Activated CD8-positive, alpha-beta T cell treated with anti-CD3 and anti-CD28 coated beads, Interleukin-2, amount 10 ng/mL, durations not matched to agents 7 days and 5 days (primary cell): ENCODE measurements around the gene KLF2. TPM values are rescaled to one million over a fixed set of nuclear protein-coding genes. Genes with fewer than 3 reads are reported as not detected.

Experiments
- ATAC-seq: fragments of 150-1000 bp; cut with Tn5 transposase; one replicate; pipeline ENCODE4 v1.10.0; 2021; ENCODE audit warnings: moderate library complexity
- CTCF ChIA-PET: fragments of 350-600 bp; sonication (Branson Sonifier 250); formaldehyde crosslinking; loops from one replicate; lab custom pipeline; 2021; ENCODE audit warnings: antibody characterized with exemption; lab: Charles Lee
- POLR2A ChIA-PET: fragments of 350-600 bp; sonication (Branson Sonifier 250); formaldehyde crosslinking; loops from one replicate; lab custom pipeline; 2021; ENCODE audit warnings: antibody characterized with exemption; lab: Charles Lee
- DNase-seq: peaks from one replicate; pipeline ENCODE4 v3.0.0-alpha.2; 2020
- H3K27ac Mint-ChIP-seq: one replicate; pipeline ENCODE4 v1.8.0; 2021; ENCODE audit warnings: mild to moderate bottlenecking, mixed read lengths
- H3K27me3 Mint-ChIP-seq: one replicate; pipeline ENCODE4 v1.8.0; 2021; ENCODE audit warnings: low read depth, mixed read lengths
- H3K36me3 Mint-ChIP-seq: one replicate; pipeline ENCODE4 v1.8.0; 2021; ENCODE audit warnings: low read depth, mixed read lengths
- H3K4me1 Mint-ChIP-seq: one replicate; pipeline ENCODE4 v1.8.0; 2021; ENCODE audit warnings: low read depth, mixed read lengths
- H3K4me3 Mint-ChIP-seq: one replicate; pipeline ENCODE4 v1.8.0; 2021; ENCODE audit warnings: mild to moderate bottlenecking, mixed read lengths
- H3K9me3 Mint-ChIP-seq: one replicate; pipeline ENCODE4 v1.8.0; 2022; ENCODE audit warnings: mixed read lengths; ENCODE audit not compliant: insufficient read depth
- total RNA-seq, 2 experiments: library from RNA; stranded (reverse); gene quantifications; one replicate each; pipeline ENCODE4 v1.2.3, GENCODE V29; 2021

The KLF2 gene
- total RNA-seq, 2 experiments from 2014 or later = 96.0 to 100 TPM

DNA sequence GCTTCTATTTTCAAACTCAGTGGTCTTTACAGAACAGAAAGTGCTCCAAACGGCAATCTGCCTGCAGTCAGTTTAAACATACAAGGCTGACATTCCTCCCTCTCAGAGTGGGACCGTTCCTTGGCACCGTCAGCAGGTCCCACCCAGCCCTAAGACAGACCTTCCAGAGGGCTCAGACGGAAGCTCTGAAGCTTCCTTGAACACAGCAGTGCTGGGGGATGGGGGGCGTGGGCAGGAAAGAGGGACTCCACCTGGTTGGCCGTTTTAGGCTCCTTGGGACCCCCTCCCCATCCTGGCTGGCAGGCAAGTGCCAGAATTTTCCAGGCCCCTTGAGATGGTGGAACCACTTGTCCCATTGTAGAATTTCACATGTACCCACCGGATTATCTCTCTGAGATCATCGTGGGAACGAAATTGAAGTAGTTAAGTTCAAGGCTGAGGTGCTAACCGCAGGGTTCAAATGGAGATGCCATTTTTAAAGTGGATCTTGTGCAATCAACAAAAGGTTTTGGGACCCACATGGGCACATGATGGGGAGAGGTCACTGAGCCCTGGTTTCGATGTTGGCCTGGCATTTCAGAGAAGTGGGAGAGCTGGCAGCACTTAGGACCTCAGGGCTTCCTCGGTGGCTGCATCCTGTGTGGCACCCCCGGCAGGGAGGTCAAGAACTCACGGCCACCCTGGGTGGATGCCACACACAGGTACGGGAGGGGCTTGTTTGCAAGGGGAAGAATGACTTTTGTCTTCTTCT, 46.2 kb downstream of the KLF2 start:
- ChIA-PET CTCF (interaction anchor here (0.6 to 4.6 kb wide), 13 partner anchors 9 to 126 kb away, joined by 3 to 48 read pairs (median 13); no protein-coding TSS in a partner anchor), POLR2A (interaction anchor here (0.6 to 22.4 kb wide), 19 partner anchors 9 to 227 kb away, joined by 3 to 556 read pairs (median 4); partner anchors contain the start of genes FAM32A, HSH2D and KLF2)
- Mint-ChIP-seq H3K4me3 (no peak overlapping the region), H3K36me3 (peaks cover 42% of the 10 kb centered on the region), H3K27ac (no peak overlapping the region), H3K27me3 (peaks cover 5% of the 10 kb centered on the region), H3K9me3 (no peaks in the 10 kb centered on the region), H3K4me1 (peaks cover 40% of the 10 kb centered on the region)
- peak; percentile 2 for ATAC-seq
- DNase-seq = peak; percentile 63

DNA sequence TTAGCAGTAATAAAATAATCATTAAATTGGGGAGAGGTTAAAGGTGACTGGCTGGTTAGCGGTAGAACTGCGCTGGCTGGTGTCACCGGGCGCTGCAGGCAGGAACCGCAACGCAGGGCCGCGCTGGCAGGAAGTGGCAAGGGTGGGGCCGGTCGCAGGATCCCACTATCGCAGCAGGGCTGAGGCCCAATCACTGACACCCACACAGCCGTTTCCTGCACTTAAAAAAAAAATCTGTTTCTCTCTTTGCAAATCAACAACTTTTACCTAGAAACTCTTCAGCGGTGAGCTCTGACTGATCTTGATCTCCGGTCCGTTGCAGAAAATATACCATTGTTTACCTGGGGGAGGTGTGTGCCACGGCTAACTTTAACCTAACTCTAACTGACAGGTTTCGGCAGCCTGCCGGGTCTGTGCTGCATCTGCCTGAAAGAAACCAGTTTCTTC, 46.9 kb downstream of the KLF2 start:
- DNase-seq (peak; percentile 96), ATAC-seq (peak; percentile 70)
- Mint-ChIP-seq H3K36me3 (peaks cover 48% of the 10 kb centered on the region), H3K9me3 (no peaks in the 10 kb centered on the region), H3K27me3 (peaks cover 3% of the 10 kb centered on the region), H3K4me1 (peaks cover 40% of the 10 kb centered on the region), H3K4me3 (no peak overlapping the region), H3K27ac (no peak overlapping the region)
- ChIA-PET POLR2A (interaction anchor here (0.6 to 22.4 kb wide), 20 partner anchors 11 to 370 kb away, joined by 3 to 556 read pairs (median 4); partner anchors contain the start of genes AP1M1, FAM32A, HSH2D and KLF2), CTCF (interaction anchor here (0.6 to 4.6 kb wide), 11 partner anchors 9 to 126 kb away, joined by 3 to 48 read pairs (median 13); no protein-coding TSS in a partner anchor)

DNA sequence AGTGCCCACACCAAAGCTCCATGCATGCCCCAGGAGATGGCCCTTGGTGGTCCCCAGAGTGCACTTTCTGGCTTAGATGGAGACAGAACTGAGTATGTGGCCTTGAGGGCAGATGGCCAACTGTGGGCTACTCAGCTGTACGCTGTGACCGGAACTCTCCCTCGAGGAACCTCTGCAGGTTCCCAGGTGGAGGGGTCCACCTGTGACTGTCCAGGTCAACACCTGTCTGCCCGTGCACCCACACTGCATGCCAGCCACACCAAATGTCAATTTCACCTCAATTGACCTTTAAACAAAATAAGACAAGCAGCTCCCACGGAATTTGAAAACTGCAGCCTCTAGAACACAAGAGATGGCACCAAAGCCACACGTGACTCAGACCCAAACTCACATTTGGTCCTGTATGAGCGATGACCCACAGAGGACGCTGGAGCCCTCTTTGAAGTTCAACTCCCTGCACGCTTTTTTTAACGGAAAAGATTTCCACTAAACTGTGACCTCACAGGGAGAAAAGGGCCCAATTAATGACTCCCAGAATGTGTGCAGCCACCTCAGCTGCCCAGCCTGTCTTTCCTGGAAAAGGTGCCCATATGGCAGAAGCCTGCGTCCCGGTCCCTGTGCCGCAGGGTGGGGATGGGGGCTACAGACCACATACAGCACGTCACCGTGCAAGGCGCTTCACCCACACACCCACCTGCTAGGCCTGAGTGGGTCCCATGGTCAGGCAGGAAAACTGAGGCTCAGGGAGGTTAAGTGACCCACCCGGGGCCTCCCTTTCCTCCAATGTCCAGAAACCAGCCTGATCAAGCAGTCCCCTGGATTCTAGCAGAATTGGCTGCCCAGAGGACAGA, 47.7 kb downstream of the KLF2 start:
- Mint-ChIP-seq H3K4me1 (peaks cover 39% of the 10 kb centered on the region), H3K27ac (no peak overlapping the region), H3K36me3 (peaks cover 50% of the 10 kb centered on the region), H3K9me3 (no peaks in the 10 kb centered on the region), H3K4me3 (no peak overlapping the region), H3K27me3 (peaks cover 3% of the 10 kb centered on the region)
- ATAC-seq (peak; percentile 2), DNase-seq (peak; percentile 33)
- ChIA-PET CTCF (interaction anchor here (0.7 to 4.6 kb wide), 10 partner anchors 8 to 125 kb away, joined by 3 to 48 read pairs (median 14); no protein-coding TSS in a partner anchor), POLR2A (interaction anchor here (0.6 to 22.4 kb wide), 19 partner anchors 10 to 371 kb away, joined by 3 to 556 read pairs (median 4); partner anchors contain the start of genes AP1M1, FAM32A and KLF2)

DNA sequence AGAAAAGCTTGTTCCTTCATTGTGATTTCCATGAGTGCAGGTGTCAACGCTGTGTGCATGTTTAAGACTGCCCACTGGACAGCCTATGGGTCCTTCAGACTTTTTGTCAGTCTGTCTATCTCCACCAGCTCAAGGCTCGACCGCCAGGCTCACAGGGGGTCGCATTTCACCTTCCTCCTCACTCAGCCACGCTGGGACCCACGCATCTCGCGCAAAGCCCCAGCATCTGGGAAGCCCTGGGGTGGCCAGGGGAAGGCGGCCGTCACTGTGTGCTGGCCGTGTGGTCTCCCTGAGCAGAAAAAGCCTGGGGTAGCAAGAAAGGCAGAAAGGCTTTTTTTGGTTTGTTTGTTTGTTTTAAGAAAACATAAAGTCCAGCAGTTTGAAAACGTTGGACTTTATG, 48.5 kb downstream of the KLF2 start:
- Mint-ChIP-seq H3K9me3 (no peaks in the 10 kb centered on the region), H3K4me3 (no peak overlapping the region), H3K27ac (no peak overlapping the region), H3K36me3 (peaks cover 56% of the 10 kb centered on the region), H3K27me3 (peaks cover 3% of the 10 kb centered on the region), H3K4me1 (peaks cover 46% of the 10 kb centered on the region)
- CTCF ChIA-PET = interaction anchor here (1.6 to 4.6 kb wide), 3 partner anchors 9 to 42 kb away, joined by 8 to 48 read pairs (median 18); no protein-coding TSS in a partner anchor
- ATAC-seq = no peak
- DNase-seq = no peak
- POLR2A ChIA-PET = interaction anchor here (0.7 to 22.4 kb wide), 5 partner anchors 10 to 657 kb away, joined by 3 to 556 read pairs (median 19); partner anchors contain the start of gene KLF2

DNA sequence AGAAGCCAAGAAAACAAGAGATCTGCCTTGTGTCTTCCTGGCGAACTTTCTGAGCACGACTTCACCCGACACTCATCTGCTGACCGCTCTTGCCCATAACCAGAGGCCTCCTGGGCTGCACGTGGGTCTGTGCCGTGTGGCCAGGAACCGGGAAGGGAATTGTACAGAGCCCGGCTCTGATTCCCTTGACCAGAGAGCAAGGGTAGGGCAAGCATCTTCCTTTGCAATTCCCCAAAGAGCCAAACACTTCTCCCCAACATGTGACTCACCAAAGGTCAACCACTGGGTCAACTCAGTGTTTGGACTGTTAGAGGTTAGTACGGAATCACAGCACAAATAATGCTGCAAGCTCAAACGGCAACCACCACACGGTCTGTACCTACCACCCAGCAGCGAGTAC, 48.9 kb downstream of the KLF2 start:
- peak overlapping the region; percentile 49 for H3K4me3 Mint-ChIP-seq
- H3K27me3 Mint-ChIP-seq = peaks cover 3% of the 10 kb centered on the region
- DNase-seq (no peak), ATAC-seq (no peak)
- ChIA-PET POLR2A (interaction anchor here (0.7 to 22.4 kb wide), 4 partner anchors 9 to 657 kb away, joined by 3 to 556 read pairs (median 10); partner anchors contain the start of gene KLF2), CTCF (interaction anchor here (0.8 to 4.6 kb wide), 6 partner anchors 9 to 130 kb away, joined by 3 to 48 read pairs (median 6); no protein-coding TSS in a partner anchor)
- peaks cover 49% of the 10 kb centered on the region for H3K4me1 Mint-ChIP-seq
- H3K9me3 Mint-ChIP-seq = no peaks in the 10 kb centered on the region
- H3K36me3 Mint-ChIP-seq = peaks cover 56% of the 10 kb centered on the region
- peak overlapping the region; percentile 82 for H3K27ac Mint-ChIP-seq

DNA sequence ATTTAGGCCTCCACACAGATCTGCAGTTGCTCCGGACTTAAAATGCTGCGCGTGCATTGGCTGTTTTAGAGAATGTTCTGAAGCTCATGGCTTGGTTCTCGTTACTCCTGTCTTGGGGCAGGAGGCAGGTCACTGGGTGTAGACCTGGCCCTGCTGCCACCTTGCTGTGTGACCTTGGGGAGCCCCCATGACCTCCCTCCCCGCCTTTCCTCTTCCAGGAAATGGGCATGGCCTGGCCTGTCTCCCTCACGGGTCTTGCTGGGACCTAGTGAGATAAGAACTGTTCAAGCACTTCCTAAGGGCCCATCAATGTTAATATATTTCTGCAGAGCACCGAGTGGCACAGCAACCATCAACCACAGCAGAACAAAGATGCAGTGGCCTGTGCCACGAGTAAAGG, 49.4 kb downstream of the KLF2 start:
- Mint-ChIP-seq H3K27ac (peak overlapping the region; percentile 82), H3K9me3 (no peaks in the 10 kb centered on the region), H3K27me3 (peaks cover 3% of the 10 kb centered on the region), H3K36me3 (peaks cover 56% of the 10 kb centered on the region), H3K4me1 (peaks cover 50% of the 10 kb centered on the region), H3K4me3 (peak overlapping the region; percentile 49)
- ATAC-seq = no peak
- ChIA-PET POLR2A (interaction anchor here (0.6 to 22.4 kb wide), 3 partner anchors 9 to 45 kb away, joined by 3 to 556 read pairs (median 3); partner anchors contain the start of gene KLF2), CTCF (interaction anchor here (0.8 to 4.6 kb wide), 6 partner anchors 8 to 130 kb away, joined by 3 to 48 read pairs (median 4); no protein-coding TSS in a partner anchor)
- DNase-seq = no peak

DNA sequence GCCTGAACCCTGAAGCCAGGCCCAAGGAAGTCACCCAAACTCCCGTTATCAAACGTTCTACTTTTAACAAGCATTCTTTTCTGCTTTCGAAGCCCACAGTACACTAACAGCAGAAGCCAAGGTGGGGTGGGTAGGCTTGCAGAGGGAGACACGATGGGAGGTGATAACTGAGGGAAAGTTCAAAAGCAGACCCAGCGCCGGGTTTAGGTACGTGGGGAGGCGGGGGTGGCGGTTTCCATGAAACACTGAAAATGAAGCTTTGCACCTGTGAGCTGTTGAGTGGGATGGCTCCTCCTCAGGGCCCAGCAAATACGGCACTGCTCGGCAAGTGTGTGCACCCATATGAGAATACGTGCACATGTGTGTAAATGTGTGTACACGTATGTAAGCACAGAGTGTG, 49.8 kb downstream of the KLF2 start:
- H3K27ac Mint-ChIP-seq = peak overlapping the region; percentile 82
- H3K27me3 Mint-ChIP-seq = peaks cover 3% of the 10 kb centered on the region
- peaks cover 50% of the 10 kb centered on the region for H3K4me1 Mint-ChIP-seq
- no peaks in the 10 kb centered on the region for H3K9me3 Mint-ChIP-seq
- no peak for DNase-seq
- H3K4me3 Mint-ChIP-seq = peak overlapping the region; percentile 49
- H3K36me3 Mint-ChIP-seq = peaks cover 56% of the 10 kb centered on the region
- ChIA-PET POLR2A (interaction anchor here (0.6 to 22.4 kb wide), 3 partner anchors 9 to 46 kb away, joined by 3 to 556 read pairs (median 3); partner anchors contain the start of gene KLF2), CTCF (interaction anchor here (0.8 to 4.6 kb wide), 6 partner anchors 8 to 131 kb away, joined by 3 to 48 read pairs (median 4); no protein-coding TSS in a partner anchor)
- ATAC-seq = no peak

DNA sequence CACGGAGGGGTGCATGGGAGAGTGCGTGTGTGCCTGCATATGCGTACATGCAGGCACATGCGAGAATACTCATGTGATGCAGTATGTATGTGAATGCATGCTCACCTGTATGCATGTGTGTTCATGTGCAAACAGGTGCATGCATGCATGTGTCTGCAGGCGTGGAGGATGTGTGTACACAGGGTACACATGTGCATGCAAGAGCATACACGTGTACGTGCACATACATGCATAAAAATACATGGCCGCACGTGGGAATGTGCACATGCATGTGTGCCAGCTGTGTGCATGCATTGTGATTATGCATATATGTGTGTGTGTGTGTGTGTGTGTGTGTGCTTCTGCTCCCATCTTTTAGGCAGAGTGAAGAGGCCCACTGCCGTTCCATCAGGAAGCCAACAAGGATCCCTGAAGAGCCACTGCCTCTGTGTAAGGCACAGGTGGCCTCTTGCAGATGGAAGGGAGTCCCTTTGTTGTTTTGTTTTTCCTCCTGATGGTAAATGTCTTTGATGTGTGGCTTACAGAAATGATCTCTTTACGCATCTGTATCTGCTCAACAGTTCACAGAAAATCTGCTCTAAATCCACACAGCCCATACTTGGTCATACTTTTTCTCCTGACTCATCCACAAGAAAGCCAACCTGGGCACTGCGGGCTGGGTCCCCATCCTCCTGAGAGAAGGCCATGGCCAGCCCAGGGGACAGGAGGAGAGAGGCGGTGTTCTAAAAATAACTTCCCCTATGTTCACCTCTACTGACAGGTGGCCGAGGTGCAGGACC, 50.7 kb downstream of the KLF2 start:
- CTCF ChIA-PET = interaction anchor here (0.6 to 4.6 kb wide), 14 partner anchors 7 to 190 kb away, joined by 3 to 48 read pairs (median 8); no protein-coding TSS in a partner anchor
- H3K27me3 Mint-ChIP-seq = peaks cover 3% of the 10 kb centered on the region
- peaks cover 56% of the 10 kb centered on the region for H3K36me3 Mint-ChIP-seq
- H3K4me1 Mint-ChIP-seq = peaks cover 50% of the 10 kb centered on the region
- DNase-seq (no peak), ATAC-seq (no peak)
- no peaks in the 10 kb centered on the region for H3K9me3 Mint-ChIP-seq
- POLR2A ChIA-PET = interaction anchor here (1.0 to 22.4 kb wide), 7 partner anchors 8 to 46 kb away, joined by 3 to 556 read pairs (median 4); partner anchors contain the start of gene KLF2
- no peak overlapping the region for H3K4me3 Mint-ChIP-seq
- peak overlapping the region; percentile 79 for H3K27ac Mint-ChIP-seq

DNA sequence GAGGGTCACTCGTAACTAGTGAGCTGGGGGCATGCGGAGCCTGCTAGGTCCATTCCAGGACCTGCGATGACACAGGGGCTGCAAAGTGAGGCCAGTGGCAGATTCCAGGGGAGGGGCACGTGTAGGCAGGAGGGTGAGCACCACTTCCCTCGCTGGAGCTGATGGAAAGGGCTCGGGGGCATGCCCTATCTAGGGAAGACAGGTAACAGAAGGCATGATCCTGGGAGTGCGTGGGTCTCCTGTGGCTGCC, 51.2 kb downstream of the KLF2 start:
- Mint-ChIP-seq H3K4me3 (no peak overlapping the region), H3K27me3 (no peaks in the 10 kb centered on the region), H3K4me1 (peaks cover 50% of the 10 kb centered on the region), H3K27ac (peak overlapping the region; percentile 79), H3K36me3 (peaks cover 53% of the 10 kb centered on the region), H3K9me3 (no peaks in the 10 kb centered on the region)
- no peak for ATAC-seq
- ChIA-PET CTCF (interaction anchor here (0.6 to 3.4 kb wide), 14 partner anchors 9 to 190 kb away, joined by 3 to 30 read pairs (median 6); no protein-coding TSS in a partner anchor), POLR2A (interaction anchor here (1.0 to 22.4 kb wide), 7 partner anchors 8 to 47 kb away, joined by 3 to 556 read pairs (median 4); partner anchors contain the start of gene KLF2)
- no peak for DNase-seq

DNA sequence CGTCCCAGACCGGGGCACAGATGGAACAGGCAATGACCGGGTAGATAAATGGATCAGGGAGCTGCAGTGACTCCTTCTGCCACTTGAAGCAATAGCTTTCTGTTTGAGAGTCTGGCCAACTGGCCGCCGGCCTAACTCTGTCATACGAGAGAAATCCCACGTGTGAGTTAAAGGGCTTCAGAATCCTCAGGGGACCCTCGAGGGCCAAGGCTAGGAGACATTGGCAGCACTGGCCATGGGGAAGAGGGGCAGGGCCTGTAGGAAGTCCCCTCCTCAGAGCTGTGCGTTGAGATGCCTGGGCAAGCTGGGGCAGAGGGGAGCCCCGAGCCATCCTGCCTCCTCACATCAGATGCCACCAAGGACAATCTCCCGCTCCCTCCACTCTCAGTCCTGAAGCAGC, 51.6 kb downstream of the KLF2 start:
- ATAC-seq (no peak), DNase-seq (no peak)
- Mint-ChIP-seq H3K9me3 (no peaks in the 10 kb centered on the region), H3K36me3 (peaks cover 52% of the 10 kb centered on the region), H3K4me1 (peaks cover 51% of the 10 kb centered on the region), H3K4me3 (no peak overlapping the region), H3K27me3 (no peaks in the 10 kb centered on the region), H3K27ac (peak overlapping the region; percentile 79)
- ChIA-PET POLR2A (interaction anchor here (1.0 to 22.4 kb wide), 7 partner anchors 9 to 47 kb away, joined by 3 to 556 read pairs (median 4); partner anchors contain the start of gene KLF2), CTCF (interaction anchor here (0.6 to 3.4 kb wide), 17 partner anchors 10 to 190 kb away, joined by 3 to 30 read pairs (median 6); no protein-coding TSS in a partner anchor)
